Activated B cell treated with CpG ODN at 0.5 μM for 24 hours (primary cell): ENCODE data around the gene NDUFAF3. TPM values are rescaled to one million over a fixed set of nuclear protein-coding genes. Genes with fewer than 3 reads are reported as not detected.

Experiments used
- ATAC-seq: fragments of 200-7000 bp; cut with Tn5 transposase; one replicate; pipeline ENCODE4 v1.10.0; 2021; ENCODE audit warnings: low read depth, mild to moderate bottlenecking, moderate library complexity
- CTCF ChIA-PET: fragments of 350-600 bp; sonication (Branson Sonifier 250); formaldehyde crosslinking; loops from one replicate; lab custom pipeline; 2021; ENCODE audit warnings: antibody characterized with exemption; lab: Charles Lee
- POLR2A ChIA-PET: fragments of 350-600 bp; sonication (Branson Sonifier 250); formaldehyde crosslinking; loops from one replicate; lab custom pipeline; 2021; ENCODE audit warnings: antibody characterized with exemption; lab: Charles Lee
- DNase-seq: peaks from one replicate; pipeline ENCODE4 v3.0.0; 2022
- H3K27ac Mint-ChIP-seq: one replicate; pipeline ENCODE4 v1.8.0; 2020; ENCODE audit warnings: mixed read lengths
- H3K27me3 Mint-ChIP-seq: one replicate; pipeline ENCODE4 v1.8.0; 2021; ENCODE audit warnings: mixed read lengths
- H3K36me3 Mint-ChIP-seq: one replicate; pipeline ENCODE4 v1.8.0; 2021; ENCODE audit warnings: low read depth, mixed read lengths
- H3K4me1 Mint-ChIP-seq: one replicate; pipeline ENCODE4 v1.8.0; 2021; ENCODE audit warnings: mixed read lengths
- H3K4me3 Mint-ChIP-seq: one replicate; pipeline ENCODE4 v1.8.0; 2020; ENCODE audit warnings: mild to moderate bottlenecking, mixed read lengths
- H3K9me3 Mint-ChIP-seq: one replicate; pipeline ENCODE4 v1.8.0; 2020; ENCODE audit warnings: mixed read lengths
- intact Hi-C: fragments of 100-400 bp; cut with micrococcal nuclease; formaldehyde crosslinking; loops from one replicate; pipeline ENCODE4 v1.15.1; 2024
- total RNA-seq: library from RNA; stranded (reverse); gene quantifications from 2 replicates; pipeline ENCODE4 v1.2.3, GENCODE V29; 2022
- TF ChIP-seq, protein P1 (sequence below): fragments of 200-600 bp; IDR thresholded peaks from one replicate; pipeline ENCODE4 v1.8.0; 2022; ENCODE audit warnings: antibody characterized with exemption, mild to moderate bottlenecking

The NDUFAF3 gene
- total RNA-seq, 1 donor from 2014 or later: 86.5 TPM

GRCh38 chr3:49027634-49028033 is 5.7 kb downstream of the NDUFAF3 start:
- peaks cover 85% of the 10 kb centered on the region for H3K36me3 Mint-ChIP-seq
- TF ChIP-seq, protein P1, sequence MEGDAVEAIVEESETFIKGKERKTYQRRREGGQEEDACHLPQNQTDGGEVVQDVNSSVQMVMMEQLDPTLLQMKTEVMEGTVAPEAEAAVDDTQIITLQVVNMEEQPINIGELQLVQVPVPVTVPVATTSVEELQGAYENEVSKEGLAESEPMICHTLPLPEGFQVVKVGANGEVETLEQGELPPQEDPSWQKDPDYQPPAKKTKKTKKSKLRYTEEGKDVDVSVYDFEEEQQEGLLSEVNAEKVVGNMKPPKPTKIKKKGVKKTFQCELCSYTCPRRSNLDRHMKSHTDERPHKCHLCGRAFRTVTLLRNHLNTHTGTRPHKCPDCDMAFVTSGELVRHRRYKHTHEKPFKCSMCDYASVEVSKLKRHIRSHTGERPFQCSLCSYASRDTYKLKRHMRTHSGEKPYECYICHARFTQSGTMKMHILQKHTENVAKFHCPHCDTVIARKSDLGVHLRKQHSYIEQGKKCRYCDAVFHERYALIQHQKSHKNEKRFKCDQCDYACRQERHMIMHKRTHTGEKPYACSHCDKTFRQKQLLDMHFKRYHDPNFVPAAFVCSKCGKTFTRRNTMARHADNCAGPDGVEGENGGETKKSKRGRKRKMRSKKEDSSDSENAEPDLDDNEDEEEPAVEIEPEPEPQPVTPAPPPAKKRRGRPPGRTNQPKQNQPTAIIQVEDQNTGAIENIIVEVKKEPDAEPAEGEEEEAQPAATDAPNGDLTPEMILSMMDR: no peak
- CTCF ChIA-PET: no interaction called here
- no peak for ATAC-seq
- H3K4me3 Mint-ChIP-seq: no peak overlapping the region
- intact Hi-C loops: loop anchor here (2.0 to 10.0 kb wide), 2 partner anchors 67 to 1267 kb away; partner anchors contain the start of genes HYAL3, IFRD2, NAA80 and QRICH1
- no peak overlapping the region for H3K27ac Mint-ChIP-seq
- no peaks in the 10 kb centered on the region for H3K27me3 Mint-ChIP-seq
- H3K9me3 Mint-ChIP-seq: no peaks in the 10 kb centered on the region
- POLR2A ChIA-PET: interaction anchor here (1.1 to 14.9 kb wide), 5 partner anchors 9 to 108 kb away, joined by 4 to 372 read pairs (median 5); partner anchors contain the start of genes ARIH2, DALRD3, P4HTM and WDR6
- H3K4me1 Mint-ChIP-seq: peaks cover 61% of the 10 kb centered on the region
- no peak for DNase-seq

DNA sequence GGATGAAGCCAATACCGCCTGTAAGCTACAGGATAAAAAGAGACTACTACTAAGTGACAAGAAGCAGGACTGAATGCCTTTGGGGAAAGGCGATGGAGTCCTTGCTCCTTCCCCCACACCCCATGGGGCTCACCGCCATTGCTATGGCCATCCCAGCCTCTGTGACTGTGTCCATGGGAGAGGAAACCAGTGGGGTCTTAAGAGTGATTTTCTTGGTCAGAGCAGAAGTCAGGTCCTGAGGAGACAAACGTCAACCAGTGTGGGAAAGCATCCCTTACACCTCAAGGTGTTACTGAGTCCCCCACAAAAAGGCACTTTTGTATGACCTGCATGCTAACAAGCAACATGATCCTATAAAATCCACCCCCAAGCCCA is 6.4 kb downstream of the NDUFAF3 start:
- POLR2A ChIA-PET: interaction anchor here (0.6 to 14.9 kb wide), 13 partner anchors 8 to 925 kb away, joined by 3 to 372 read pairs (median 9); partner anchors contain the start of genes ARIH2, DALRD3, P4HTM and QARS1
- no peaks in the 10 kb centered on the region for H3K9me3 Mint-ChIP-seq
- TF ChIP-seq, protein P1: no peak
- intact Hi-C loops: loop anchor here (2.0 to 10.0 kb wide), 2 partner anchors 67 to 1267 kb away; partner anchors contain the start of genes HYAL3, IFRD2, NAA80 and QRICH1
- H3K36me3 Mint-ChIP-seq: peaks cover 85% of the 10 kb centered on the region
- CTCF ChIA-PET: interaction anchor here (1.5 to 1.7 kb wide), 2 partner anchors 11 to 40 kb away, joined by 5 to 17 read pairs; partner anchors contain the start of gene DALRD3
- H3K4me3 Mint-ChIP-seq: peak overlapping the region; percentile 93
- peak overlapping the region; percentile 94 for H3K27ac Mint-ChIP-seq
- no peak for DNase-seq
- no peak for ATAC-seq
- H3K4me1 Mint-ChIP-seq: peaks cover 54% of the 10 kb centered on the region
- no peaks in the 10 kb centered on the region for H3K27me3 Mint-ChIP-seq

DNA sequence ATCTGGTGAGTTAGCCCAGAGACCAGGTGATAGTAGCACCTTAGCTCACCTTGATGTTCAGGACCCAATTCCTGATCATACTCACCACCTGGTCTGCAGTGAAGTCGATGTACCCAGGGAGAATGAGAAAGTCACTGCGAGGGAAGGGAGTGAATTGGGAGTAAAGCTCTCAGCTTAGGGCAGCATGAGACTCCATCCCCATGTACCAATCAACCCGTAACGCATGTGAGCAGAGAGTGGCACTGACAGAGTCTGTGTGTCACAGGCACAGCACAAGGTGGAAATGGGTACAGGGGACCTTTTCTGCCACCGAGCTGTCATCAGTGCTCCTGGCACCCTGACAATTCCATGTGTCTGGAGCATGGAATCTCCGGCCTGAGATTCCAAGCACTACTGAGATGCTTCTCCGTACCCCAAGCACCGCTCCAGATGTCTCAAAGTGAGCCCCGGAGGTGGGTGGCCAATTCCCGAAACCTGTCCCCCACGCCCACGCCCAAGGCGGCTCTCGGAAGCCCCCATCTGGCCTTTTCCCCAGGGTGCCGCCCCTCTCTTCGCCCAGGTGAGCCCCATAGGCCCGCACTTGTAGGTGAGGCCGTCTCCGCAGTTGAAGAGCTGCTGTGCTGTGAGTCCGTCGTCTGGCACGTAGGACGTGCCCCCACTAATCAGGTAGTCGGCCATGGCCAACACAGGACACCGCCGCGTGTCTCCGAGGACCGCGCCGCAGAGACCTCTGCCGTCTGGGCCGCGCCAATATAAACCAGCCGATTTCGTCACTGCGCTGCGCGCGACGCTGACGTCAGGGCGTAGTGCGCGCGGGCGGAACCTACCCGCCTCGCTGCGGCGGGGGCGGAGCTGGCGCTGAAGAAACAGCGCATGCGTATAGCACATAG is 7.0 kb downstream of the NDUFAF3 start, which contains the start of gene IMPDH2:
IMPDH2 (minus strand) TSS at position 726 of the 890 bp plus-strand sequence; CDS start at position 678, 48 bp downstream.
- TF ChIP-seq, protein P1: no peak
- ATAC-seq (peak; percentile 90), DNase-seq (peak; percentile 91)
- Mint-ChIP-seq H3K27me3 (no peaks in the 10 kb centered on the region), H3K9me3 (no peaks in the 10 kb centered on the region), H3K4me1 (peaks cover 49% of the 10 kb centered on the region), H3K27ac (peak within 1 kb of the TSS; percentile 94), H3K36me3 (peaks cover 79% of the 10 kb centered on the region), H3K4me3 (peak within 1 kb of the TSS; percentile 93)
- ChIA-PET CTCF (interaction anchor here (0.6 to 1.7 kb wide), 7 partner anchors 8 to 65 kb away, joined by 3 to 17 read pairs (median 5); partner anchors contain the start of genes DALRD3, QRICH1 and WDR6), POLR2A (interaction anchor here (0.5 to 14.9 kb wide), 32 partner anchors 8 to 941 kb away, joined by 3 to 372 read pairs (median 4); partner anchors contain the start of genes ARIH2, CCDC51, DALRD3 and IP6K2)
- intact Hi-C loops: loop anchor here (1.0 to 10.0 kb wide), 5 partner anchors 8 to 1266 kb away; partner anchors contain the start of genes HYAL3, IFRD2, NAA80 and QRICH1

GRCh38 chr3:49029563-49029884 is 7.6 kb downstream of the NDUFAF3 start:
- Mint-ChIP-seq H3K36me3 (peaks cover 77% of the 10 kb centered on the region), H3K4me1 (peaks cover 48% of the 10 kb centered on the region), H3K27me3 (no peaks in the 10 kb centered on the region), H3K9me3 (no peaks in the 10 kb centered on the region), H3K4me3 (peak overlapping the region; percentile 93), H3K27ac (peak overlapping the region; percentile 94)
- ChIA-PET POLR2A (interaction anchor here (0.5 to 14.9 kb wide), 29 partner anchors 9 to 942 kb away, joined by 3 to 372 read pairs (median 4); partner anchors contain the start of genes ARIH2, CCDC51, DALRD3 and IP6K2), CTCF (interaction anchor here (0.6 to 1.7 kb wide), 7 partner anchors 9 to 64 kb away, joined by 3 to 17 read pairs (median 5); partner anchors contain the start of genes DALRD3, QRICH1 and WDR6)
- intact Hi-C loops: loop anchor here (1.0 to 10.0 kb wide), 5 partner anchors 8 to 1265 kb away; partner anchors contain the start of genes HYAL3, IFRD2, NAA80 and QRICH1
- TF ChIP-seq, protein P1: no peak
- DNase-seq: no peak
- ATAC-seq: no peak
